ENCODE results near the gene SLAMF7. TPM values are rescaled to one million over a fixed set of nuclear protein-coding genes. Genes with fewer than 3 reads are reported as not detected.

SLAMF7 gene
- total and polyA plus RNA-seq, 2 of the 8 experiments (the other 6 are each of a cell fraction or from before 2014, with no cell fraction given), result not detected

GRCh38 chr1:160713161-160713560, 25.9 kb upstream of the SLAMF7 start (continued):
- no peak for TF ChIP-seq CHD7 (IDR thresholded peaks at IDR 0.05; ENCODE audit: insufficient replicate concordance, low read length)
- no peak for TF ChIP-seq TCF12 (IDR thresholded peaks at IDR 0.05; ENCODE audit: low read depth, low read length)
- no peak for TF ChIP-seq SIRT6 (IDR thresholded peaks at IDR 0.05; ENCODE audit: low read length)
- TF ChIP-seq CEBPB (IDR thresholded peaks at IDR 0.05; ENCODE audit: low read depth, low read length), result no peak
- TF ChIP-seq CTCF (IDR thresholded peaks at IDR 0.05; ENCODE audit: control extremely low read depth in 1 of 3, insufficient read depth in 1 of 3, low read depth in 1 of 3, low read length in 3 of 3), result no peak
- TF ChIP-seq RBBP5 (IDR thresholded peaks at IDR 0.05; ENCODE audit: borderline replicate concordance, low read depth, low read length), result no peak
- TF ChIP-seq CTBP2 (IDR thresholded peaks at IDR 0.05; ENCODE audit: borderline replicate concordance, insufficient read depth, insufficient read length, low read length), result no peak
- no peak for TF ChIP-seq POU5F1 (IDR thresholded peaks at IDR 0.05; ENCODE audit: low read depth, low read length)

All from H1 (cell line).